GM11168 (cell line): Measurements from ENCODE around the gene IRF6.

Experiments
- in situ Hi-C: fragments of 300-500 bp; cut with MboI; formaldehyde crosslinking; loops from one replicate; pipeline ENCODE4 v1.12.0; 2022; ENCODE audit warnings: low sequenced_read_pairs; ENCODE audit not compliant: unreplicated experiment

IRF6 gene

DNA sequence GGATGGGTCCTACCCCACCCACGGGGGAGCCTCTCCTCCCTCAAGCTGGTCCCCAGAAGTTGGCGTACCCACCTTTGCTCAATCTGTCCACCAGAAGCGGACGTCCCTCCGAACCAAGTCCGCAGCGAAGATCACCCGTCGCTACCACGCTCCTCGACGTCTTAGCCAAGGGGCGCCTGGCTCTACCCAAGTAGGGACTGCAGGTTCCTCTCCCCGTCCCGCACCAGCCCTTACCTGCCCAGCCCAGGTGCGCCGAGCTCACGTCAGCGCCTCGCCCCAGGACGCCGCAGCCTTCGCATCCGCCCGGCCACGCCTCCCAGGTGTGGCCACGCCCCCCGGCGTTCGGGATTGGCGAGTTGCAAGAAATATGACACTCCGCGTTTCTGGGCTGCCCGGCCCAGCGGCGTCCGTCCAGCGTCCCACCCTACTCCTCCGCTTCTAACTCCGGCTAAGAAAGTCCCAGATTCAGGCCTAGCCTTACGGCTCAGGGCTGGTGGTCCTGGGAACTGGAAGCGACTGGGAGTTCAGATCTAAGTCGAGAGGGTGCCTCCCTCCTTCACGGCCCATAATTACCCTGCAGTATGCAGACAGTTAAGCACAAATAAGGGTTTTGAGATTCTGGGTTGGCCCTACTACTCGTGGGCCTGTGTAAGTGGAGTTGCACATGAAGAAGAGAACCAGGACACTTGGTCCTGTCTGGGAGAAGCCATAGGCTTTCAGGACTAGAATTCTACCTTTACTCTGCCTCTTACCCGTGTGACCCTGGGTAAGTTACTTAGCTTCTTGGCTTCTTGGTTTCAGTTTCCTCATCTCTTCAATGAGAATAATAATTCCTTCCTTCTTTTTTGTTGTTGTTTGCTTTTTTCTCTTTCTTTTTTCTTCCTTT, at the start of gene IRF6:
Gene IRF6 (minus strand): TSS at position 268 of the 886 bp plus-strand sequence. CDS start 4,729 bp downstream, outside the sequence.
- in situ Hi-C loops, result no loop called here

DNA sequence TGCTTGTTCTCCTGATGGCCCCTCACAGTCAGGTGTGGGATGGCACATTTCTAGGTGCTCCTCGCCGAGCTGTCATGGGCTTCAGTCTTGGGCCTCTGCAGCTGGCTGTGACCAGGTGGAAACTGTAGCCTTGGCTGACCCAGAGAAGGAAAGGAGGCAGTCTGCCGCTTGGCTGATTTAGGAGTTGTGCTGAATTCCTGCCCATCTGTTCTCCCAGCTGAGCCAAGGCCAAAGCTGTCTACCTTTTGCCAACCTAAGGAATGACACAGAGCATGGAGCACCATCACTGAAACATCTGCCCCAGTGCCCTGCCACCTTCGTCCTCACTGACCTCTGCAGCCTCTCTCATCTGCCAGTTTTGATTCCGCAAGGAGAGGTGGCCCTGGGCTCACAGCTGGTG, 49.7 kb upstream of the IRF6 start:
- in situ Hi-C loops, result loop anchor here (25.0 kb wide), 1 partner anchor 457 kb away; no protein-coding TSS in a partner anchor

DNA sequence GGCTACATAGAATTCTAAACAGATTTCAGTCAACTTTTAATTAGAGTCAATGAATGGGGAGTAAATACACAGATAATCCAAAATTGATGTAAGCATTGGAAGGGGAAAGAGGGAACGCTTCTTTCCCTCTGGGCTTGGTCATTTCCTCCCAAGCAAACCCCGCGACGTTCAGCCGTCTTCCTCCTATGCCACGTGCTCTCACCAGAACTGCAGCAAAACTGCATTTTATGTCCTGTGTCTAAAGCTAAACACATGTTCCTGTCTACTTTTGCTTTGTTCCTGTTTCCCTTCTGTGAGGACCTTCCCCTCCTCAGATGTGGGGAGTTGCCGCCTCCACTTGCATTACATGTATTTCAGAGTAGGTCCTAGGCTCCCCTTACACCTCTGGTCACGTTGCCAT, 49.1 kb upstream of the IRF6 start:
- in situ Hi-C loops, result loop anchor here (25.0 kb wide), 1 partner anchor 457 kb away; no protein-coding TSS in a partner anchor

DNA sequence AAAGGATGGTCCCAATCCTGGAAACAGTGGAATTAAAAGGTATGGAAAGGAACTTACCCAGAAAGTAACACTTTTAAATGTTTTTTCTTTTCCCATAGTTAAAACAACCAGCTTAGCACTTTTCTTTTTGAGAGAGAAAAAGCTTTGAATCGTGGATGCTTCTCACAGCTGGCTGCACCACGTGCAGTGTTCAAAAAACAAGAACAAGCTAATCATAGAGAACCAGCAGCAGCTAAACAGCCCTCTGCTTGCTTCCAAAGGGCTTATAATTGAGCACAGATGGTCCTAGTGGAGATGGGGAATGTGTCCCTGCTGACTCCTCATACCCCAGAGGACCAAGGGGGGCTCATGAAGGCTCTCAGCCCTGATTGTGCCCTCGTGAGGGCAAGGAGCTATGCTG, 48.3 kb upstream of the IRF6 start:
- in situ Hi-C loops, result loop anchor here (25.0 kb wide), 1 partner anchor 458 kb away; no protein-coding TSS in a partner anchor

DNA sequence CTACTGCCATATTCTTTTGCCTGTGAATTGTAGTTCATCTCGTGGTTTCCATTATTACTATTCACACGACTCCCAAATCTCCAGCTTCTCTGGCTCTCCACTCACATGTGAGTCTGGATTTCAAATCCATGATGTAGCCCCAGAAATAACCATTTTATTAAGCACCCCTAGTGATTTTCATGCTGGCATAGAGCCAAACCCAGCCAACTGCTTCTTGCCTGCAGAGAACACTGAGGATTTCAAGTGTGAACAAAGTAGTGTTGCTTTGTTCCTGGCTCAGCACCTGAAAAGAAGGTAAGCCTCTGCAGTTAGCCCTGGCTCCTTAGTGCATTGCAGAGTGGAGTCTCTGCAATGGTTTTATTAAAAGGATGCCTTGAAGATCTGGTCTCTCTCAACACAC, 47.7 kb upstream of the IRF6 start:
- in situ Hi-C loops, result loop anchor here (25.0 kb wide), 1 partner anchor 459 kb away; no protein-coding TSS in a partner anchor

DNA sequence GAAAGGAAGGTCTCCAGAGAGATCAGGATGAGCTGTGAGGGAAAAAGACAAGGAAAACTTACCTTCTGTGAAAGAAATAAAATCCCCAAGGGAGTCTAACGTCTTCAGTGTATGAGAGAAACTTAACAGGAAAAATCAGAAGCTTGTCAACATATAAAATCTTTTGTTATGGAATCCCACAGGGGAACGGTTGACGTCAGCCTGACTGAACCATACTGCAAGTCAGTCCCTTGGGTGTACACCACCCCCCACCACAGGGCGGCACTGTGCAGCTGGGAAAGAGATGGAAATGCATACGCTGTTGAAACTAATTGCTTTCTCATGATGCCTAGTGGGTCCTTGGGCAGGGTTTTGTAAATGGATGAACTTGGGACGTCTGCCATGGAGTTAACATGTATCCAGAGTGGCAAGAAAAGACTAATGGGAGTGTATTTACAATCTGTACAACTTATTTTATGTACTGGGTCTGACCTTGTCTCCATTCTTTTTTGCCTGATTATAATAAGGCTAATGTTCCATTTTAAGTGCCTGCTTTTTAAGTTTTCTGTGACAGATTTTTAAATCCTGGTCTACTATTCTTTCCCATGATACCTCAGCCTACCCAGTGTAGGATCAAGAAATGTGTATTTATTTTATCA, 44.5 kb upstream of the IRF6 start:
- in situ Hi-C loops, result loop anchor here (25.0 kb wide), 1 partner anchor 462 kb away; no protein-coding TSS in a partner anchor

DNA sequence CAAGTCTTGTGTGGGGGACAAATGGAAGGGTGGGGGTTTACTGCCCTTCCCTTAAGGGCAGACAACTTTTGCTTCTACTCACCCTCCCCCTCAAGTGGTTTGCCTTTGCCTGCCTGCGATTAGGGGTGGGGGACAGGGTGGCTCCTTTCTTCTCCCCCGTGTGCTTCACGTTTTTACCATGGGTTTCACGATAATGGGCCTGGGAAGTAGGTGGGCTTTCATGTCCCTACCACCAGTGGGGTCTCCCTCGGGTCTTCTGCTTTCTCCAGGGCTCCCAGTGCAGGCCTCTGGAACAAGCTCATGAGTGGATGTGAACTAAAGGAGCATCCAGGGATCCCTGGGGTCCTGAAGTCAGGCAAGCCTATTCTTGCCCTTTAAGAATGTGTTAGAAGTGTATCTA, 43.4 kb upstream of the IRF6 start:
- in situ Hi-C loops, result no loop called here

DNA sequence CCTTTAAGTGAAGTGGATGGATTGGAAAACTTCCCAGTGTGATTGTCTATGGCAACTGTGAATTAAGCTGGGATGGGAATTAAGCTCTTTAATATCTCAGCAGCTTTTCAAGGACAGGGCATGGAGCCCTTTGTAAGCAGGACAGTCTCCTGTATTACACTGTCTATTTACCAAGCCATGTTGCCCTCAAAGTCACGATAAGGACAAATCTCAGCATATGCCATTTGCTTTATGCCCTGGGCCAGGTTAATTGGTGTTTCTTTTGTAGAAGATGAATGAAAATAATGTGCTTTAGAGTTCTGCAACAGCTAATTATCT, 39.4 kb upstream of the IRF6 start:
- in situ Hi-C loops, result no loop called here

DNA sequence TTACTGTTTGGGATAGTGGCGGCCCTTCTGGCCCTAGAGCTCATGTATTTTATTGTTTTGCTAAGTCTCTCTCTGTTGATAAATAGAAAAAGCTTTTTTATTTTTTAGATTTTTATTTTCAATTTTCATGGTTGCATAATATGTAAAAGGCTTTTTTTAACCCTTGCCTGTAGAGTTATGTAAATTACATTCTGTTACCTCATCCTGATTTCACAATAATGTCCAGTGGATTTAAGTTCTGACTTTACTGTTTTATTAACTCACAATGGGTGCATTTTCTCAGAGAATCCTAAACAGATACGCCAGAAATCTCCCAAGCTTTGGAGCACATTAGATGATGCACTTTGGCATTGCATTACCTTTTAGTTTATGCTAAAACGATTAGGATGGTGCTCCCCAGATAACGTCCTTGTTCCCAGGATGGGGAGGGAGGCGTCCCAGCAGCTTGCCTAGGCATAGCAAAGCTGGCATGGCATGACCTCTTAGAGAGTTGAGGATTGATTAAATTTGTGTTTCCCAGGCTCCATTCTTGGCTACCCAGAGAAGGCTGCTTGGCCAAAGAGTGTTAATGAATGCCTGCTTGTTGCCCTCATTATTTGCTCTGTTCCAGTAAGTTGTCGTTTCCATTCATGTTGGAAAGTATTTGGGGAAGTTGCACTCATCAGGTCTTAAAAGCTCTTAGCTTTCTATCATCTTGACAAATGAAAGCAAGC, 38.9 kb upstream of the IRF6 start:
- in situ Hi-C loops, result no loop called here

DNA sequence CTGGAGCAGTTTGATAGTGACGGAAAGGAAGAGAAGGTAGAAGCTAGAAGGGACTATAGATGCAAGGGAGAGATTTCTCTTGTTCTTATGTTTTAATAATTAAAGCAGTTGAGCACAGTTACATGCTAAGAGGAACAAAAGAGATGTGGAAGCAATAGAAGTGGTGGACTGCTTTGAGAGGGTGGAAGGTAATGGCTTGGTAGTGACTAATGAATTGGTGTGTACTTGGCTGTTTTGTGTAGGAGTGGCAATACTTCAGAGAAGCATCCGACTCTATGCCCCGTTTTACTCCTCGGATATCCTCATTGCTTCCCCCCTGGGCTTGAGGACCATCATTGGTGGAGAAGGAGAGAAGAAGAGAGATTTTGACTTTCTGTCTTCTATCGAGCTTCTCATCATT, 34.7 kb upstream of the IRF6 start:
- in situ Hi-C loops, result no loop called here

DNA sequence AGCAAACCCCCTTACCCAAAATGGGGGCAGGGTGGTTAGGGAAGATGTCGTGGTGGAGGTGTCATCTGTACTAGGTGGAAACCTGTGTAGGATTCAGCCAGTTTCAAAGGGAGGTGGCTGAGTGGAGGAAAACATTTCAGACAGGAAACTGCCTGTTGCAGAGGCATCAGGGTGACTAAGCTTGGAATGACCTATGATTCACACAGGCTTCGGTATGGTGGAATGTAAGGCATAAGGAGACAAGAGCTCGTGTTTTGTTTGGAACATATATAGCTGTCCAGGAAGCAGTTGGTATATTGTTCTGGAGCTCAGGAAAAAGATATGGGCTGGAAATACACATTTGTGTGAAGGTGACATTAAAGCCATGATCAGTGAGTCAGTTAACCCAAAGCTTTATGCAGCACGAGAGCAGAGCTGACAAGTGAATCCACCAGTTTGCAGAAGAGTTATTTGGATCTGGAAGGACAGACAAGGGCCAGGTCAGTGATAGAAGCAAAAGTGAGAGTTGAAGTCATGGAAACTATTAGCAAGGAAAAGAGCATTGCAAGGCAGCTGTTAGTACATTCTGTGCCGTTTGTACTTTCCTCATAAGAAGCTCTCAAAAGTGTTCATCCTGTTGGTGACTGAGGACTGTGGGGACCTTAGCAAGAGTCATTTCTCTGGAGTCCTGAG, 34.1 kb upstream of the IRF6 start:
- in situ Hi-C loops, result no loop called here

DNA sequence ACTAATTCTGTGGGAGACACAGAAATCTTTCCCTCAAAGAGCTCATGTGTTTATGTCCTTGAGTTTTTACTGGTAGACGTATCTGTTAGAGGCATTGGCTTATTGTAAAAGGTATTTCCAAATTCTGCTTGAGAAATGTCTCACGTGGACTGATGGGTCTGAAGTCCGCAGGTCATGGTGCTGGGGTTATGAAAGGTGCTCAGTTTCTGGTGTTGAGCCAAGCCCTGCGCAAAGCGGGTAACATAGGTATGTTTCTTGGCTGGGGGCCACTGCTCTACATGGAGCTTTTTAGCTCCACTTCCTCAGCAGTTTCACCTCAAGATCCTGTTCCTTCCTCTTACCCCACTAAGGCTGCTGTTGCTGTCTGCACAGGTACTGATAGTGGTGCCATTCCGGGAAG, 32.6 kb upstream of the IRF6 start:
- in situ Hi-C loops, result no loop called here

DNA sequence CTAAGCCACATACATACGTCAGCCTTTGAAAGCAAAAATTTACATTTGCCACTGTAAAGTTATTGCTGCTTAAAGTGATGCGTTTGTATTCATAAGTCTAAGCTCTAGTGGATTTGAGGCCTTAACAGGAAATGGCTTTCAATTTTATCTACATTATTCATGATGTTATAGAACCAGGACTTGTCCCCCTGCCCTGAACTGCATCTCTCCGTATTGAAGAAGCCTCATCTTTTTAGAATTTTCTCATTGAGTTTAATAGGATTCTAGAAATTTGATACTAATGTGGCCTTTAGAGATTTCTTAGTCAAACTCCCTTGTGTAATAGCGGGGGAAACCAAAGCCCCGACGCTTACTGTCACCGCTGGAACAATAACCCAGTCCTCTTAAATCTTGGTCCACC, 31.7 kb upstream of the IRF6 start:
- in situ Hi-C loops, result no loop called here

DNA sequence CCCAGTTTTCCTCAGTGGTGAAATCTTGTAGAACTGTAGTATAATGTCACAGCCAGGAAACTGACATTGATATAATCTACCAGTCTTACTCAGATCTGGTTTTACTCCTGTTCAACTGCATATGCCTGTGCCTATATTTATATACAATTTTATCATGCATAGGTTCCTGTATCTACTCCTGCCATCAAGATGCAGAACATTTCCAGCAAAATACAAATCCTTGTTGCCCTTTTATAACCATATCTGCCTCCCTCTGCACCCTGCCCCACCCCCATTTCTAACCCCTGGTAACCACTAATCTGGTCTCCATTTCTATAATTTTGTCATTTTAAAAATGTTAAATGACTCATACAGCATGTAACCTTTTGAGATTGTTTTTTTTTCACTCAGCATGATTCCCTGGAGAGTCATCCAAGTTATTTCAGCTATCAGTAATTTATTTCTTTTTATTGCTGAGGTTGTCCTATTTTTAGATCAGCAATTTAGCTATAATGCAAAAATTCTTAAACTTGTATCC, 29.9 kb upstream of the IRF6 start:
- in situ Hi-C loops, result no loop called here

DNA sequence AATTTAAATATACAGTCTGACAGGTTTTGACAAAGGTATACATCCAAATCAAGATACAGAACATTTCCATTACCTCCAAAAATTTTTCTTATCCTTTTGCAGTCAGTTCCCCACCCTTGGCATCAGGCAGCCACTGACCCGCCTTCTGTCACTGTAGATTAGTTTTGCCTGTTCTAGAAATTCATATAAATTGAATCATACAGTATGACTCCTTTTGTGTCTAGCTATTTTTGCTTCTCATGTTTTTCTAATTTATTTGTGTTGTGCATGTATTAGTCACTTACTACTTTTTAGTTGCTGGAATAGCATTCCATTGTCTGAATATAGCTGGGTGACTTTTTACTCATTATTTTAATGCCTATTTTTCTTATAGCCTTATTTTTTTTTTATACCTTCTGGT, 25.7 kb upstream of the IRF6 start:
- in situ Hi-C loops, result no loop called here

DNA sequence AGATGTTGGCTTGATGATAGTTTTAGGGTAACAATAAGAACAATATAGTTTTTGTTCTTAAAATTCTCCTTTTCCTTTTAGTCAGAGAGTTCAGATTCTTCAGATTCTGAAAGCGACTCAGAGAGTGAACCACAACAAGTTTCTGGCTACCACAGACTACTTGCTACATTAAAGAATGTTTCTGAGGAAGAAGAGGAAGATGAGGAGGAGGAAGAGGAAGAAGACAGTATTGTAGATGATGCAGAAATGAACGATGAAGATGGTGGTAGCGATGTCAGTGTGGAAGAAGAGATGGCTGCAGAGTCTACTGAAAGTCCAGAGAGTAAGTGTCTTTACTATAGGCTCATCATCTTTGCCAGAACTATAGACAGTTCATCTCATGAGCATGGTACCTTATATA, 24.8 kb upstream of the IRF6 start:
- in situ Hi-C loops, result no loop called here

DNA sequence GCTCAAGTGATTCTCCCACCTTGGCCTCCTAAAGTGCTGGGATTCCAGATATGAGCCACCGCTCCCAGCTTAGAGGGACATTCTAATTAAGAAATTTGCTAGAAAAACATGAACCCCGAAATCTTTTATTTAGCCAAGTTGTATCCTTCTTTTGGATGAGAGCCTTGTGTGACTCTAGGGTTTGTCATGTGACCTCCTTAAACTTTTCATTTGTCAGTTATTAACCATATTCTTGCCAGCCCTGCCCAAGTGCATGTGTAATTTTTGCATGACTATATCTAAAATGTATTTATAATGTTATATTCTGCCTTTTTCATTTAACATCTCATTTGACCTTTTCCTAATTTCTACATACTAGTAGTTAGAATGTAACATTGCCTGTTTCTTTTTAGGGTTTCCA, 23.8 kb upstream of the IRF6 start:
- in situ Hi-C loops, result no loop called here

DNA sequence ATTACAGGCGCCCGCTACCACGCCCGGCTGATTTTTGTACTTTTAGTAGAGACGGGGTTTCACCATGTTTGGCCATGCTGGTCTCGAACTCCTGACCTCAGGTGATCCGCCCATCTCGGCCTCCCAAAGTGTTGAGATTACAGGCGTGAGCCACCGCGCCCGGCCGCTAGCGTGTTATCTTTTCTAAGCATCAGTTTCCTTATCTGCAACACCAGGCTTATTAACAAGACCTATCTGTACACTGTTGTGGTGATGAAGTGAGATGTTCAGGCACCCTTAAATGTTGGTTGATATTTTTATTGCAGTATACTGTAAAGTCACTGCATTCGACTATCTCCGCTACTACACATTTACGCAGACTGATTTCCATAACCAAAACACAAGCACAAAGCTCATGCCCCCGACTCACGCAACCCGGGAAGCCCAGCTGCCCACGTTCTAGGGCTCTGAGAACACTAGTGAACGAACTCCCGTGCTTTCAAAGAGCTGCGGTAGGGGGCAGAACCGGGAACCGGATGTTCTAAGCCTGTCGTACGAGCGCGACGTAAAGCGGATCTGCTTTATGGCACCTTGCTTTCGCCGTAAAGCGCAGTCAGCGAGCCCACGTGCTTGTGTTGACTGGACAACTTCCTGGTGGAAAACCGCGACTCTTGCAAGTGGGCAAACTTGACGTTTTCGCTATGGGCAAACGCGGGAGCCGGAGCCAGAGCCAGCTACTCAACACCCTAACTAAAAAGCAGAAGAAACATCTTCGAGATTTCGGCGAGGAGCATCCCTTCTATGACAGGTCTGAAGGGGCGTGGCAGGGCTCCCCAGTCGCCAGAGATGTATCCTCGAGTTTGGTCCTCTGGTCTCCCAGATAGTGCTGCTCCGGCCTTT, 21.7 kb upstream of the IRF6 start, which contains the start of gene UTP25:
Gene UTP25 (plus strand): TSS at position 589 of the 879 bp plus-strand sequence. CDS start 92 bp downstream, at position 681.
- in situ Hi-C loops, result no loop called here
